ENCODE measurements around the gene MEN1. TPM values are rescaled to one million over a fixed set of nuclear protein-coding genes. Genes with fewer than 3 reads are reported as not detected.

MEN1 gene
- total and polyA plus RNA-seq, 2 of the 13 experiments (the other 11 are each of a cell fraction or from before 2014, with no cell fraction given): 20.5 to 27.3 TPM

GRCh38 chr11:64844330-64845128 is 34.2 kb upstream of the MEN1 start, which contains the start of gene CDC42BPG (continued):
- TF ChIP-seq USF2 (IDR thresholded peaks at IDR 0.05; ENCODE audit: low read depth, low read length): no peak
- TF ChIP-seq USF2 (CRISPR knock-in tag; IDR thresholded peaks at IDR 0.05; ENCODE audit: borderline replicate concordance): no peak
- no peak for TF ChIP-seq E2F1 (CRISPR knock-in tag; IDR thresholded peaks at IDR 0.05)
- 0 out of 2 replicates have a peak, but pooled peaks have one; percentile 3 for TF ChIP-seq SP5 (CRISPR knock-in tag; IDR thresholded peaks at IDR 0.05; ENCODE audit: borderline replicate concordance, low read depth)
- peak; percentile 70; the same call in 1 of the 2 replicates for TF ChIP-seq ZNF691 (CRISPR knock-in tag; IDR thresholded peaks at IDR 0.05; ENCODE audit: borderline replicate concordance, low read depth)
- TF ChIP-seq ZNF749 (CRISPR knock-in tag; IDR thresholded peaks at IDR 0.05; ENCODE audit: borderline replicate concordance): no peak
- peak; percentile 62 for TF ChIP-seq ZFY (CRISPR knock-in tag; IDR thresholded peaks at IDR 0.05)
- no peak for TF ChIP-seq ZZZ3 (CRISPR knock-in tag; IDR thresholded peaks at IDR 0.05; ENCODE audit: borderline replicate concordance)
- no peak for TF ChIP-seq AHDC1 (CRISPR knock-in tag; IDR thresholded peaks at IDR 0.05; ENCODE audit: borderline replicate concordance)
- TF ChIP-seq DNMT1 (CRISPR knock-in tag; IDR thresholded peaks at IDR 0.05): no peak
- no peak for TF ChIP-seq KDM3A (CRISPR knock-in tag; IDR thresholded peaks at IDR 0.05; ENCODE audit: low read depth)
- TF ChIP-seq DDIT3 (CRISPR knock-in tag; IDR thresholded peaks at IDR 0.05): no peak
- no peak for TF ChIP-seq ZNF503 (CRISPR knock-in tag; IDR thresholded peaks at IDR 0.05)
- no peak for TF ChIP-seq MED8 (CRISPR knock-in tag; IDR thresholded peaks at IDR 0.05; ENCODE audit: insufficient replicate concordance)

Measured in HepG2 (cell line).